Body of pancreas (tissue), 4 donors: ENCODE results near the gene ROPN1.

ENCODE experiments used
- CTCF ChIP-seq, 7 experiments: fragments of 450-650 bp in 4 of 7; fragments of 200-600 bp in 3 of 7; sonication (generic) in 3 of 7; IDR thresholded peaks; one replicate each; pipeline ENCODE4 v1.5.1; 2016 to 2019; ENCODE audit warnings: antibody characterized with exemption in 7 of 7
- POLR2A ChIP-seq, 3 donors: fragments of 450-650 bp; IDR thresholded peaks; one replicate each; pipeline ENCODE4 v1.6.1; 2016; ENCODE audit warnings: antibody characterized with exemption in 3 of 3, mild to moderate bottlenecking in 2 of 3

DNA sequence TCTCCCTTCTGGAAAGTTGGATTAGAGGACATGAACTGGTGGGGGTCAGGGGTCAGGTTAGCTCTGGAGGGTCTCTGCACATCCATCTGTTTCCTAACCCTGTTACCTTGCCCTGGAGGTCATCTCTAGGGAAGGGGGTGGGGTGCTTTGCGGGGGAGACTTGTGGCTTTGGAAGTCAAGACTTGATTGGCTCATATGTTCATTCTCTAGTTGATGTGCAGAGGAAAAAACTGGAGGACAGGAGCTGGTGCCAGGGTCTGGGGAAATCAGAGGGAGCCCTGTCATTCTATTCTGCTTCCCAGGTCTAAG is 42.9 kb upstream of the ROPN1 start:
- no peak for TF ChIP-seq CTCF (IDR thresholded peaks at IDR 0.05)
- no peak for TF ChIP-seq POLR2A (IDR thresholded peaks at IDR 0.05)
